NCI-H748 (cell line): ENCODE measurements around the gene L3MBTL3.
"Not testable (repeated sequence)": the region's sequence is repeated elsewhere in the genome, so short reads cannot be mapped to it uniquely, and the experiment has no call there.

Experiments used
- DNase-seq: peaks from one replicate; lab custom pipeline; 2025; ENCODE audit not compliant: unreplicated experiment; lab: John Stamatoyannopoulos, UW

L3MBTL3 gene

DNA sequence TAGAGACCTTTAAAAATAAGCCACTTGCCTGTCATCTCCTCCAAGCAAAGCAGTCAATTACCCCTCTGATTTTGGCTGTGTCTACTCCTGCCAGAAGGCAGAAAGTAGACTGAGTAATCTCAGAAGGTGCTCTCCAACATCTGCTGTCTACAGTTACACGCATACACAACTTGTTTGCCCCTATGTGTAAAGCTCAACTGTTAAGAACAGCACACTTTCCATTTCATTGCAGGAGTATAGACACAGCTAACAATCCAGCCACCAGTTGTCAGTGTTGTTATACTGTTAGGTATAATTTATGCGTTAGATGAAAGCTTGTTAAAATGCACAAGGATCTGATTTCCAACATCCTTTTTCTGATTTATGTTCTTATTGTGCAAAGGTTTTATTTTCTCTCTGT lies 116.2 kb downstream of the L3MBTL3 start:
- no peak for DNase-seq

GRCh38 chr6:130136798-130137197 lies 118.4 kb downstream of the L3MBTL3 start:
- no peak for DNase-seq

- DNase-seq, result no peak
Observed at GRCh38 chr6:130138116-130138908, 119.9 kb downstream of the L3MBTL3 start.

- DNase-seq, result no peak
Observed at GRCh38 chr6:130138909-130139242, 120.5 kb downstream of the L3MBTL3 start.

DNA sequence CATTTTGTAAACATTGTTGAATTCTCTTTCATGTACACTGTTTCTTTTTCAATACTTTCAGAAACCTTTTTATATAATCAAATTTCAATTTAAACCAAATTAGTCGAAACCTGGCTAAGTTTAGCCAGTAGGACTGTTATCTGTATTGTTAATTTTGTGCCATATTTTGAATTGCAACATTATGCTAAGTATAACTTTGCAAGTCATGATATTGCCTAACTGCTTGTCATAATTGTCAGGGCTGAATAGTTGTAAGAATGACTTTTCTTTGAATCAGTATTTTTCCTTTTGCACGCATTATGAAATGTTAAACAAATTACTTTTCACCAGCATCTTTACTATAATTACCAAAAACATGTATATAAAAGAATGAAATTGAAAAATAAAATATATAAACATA lies 121.7 kb downstream of the L3MBTL3 start:
- DNase-seq, result no peak

DNA sequence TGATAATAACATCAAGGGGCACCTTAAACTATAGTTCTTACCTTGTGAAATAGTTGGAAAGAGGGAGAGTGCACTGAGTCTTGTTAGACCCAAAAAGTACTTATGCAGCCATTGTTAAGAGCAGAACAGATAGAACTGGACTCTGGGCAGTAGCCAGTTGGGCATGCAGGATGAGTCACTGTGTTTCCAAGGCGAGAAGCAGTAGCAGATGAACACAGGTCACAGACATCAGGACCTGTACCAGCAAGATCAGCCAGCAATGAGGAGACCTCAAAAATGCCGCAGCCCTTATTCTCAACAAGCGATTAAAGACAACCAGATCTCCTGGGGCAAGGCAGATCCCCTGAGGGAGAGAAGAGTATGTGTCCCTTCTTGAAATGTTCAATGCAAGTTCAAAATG lies 125.3 kb downstream of the L3MBTL3 start:
- DNase-seq, result no peak

GRCh38 chr6:130147111-130147510 lies 128.7 kb downstream of the L3MBTL3 start:
- no peak for DNase-seq

DNA sequence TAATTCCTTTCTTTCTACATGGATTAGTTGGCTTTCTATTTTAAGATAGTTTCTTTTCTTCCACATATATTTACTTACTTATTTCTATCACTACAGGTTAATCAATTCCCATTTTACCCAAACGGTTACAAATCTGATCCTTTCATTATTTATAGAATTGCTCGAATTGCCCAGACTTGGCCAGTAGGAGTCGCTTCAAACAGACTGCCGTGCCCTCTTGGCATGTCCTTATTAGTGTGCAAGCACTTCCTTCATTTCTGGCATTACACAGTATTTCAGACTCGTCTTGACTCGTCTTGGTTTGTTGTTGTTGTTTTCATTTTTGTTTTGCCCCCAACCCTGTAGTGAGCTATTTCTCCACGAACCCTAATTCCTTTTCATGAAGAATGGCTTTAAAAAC lies 129.8 kb downstream of the L3MBTL3 start:
- DNase-seq, result no peak

GRCh38 chr6:130149016-130149415 lies 130.6 kb downstream of the L3MBTL3 start:
- DNase-seq, result not testable (repeated sequence)

- DNase-seq, result no peak
Observed at GRCh38 chr6:130150906-130151305, 132.5 kb downstream of the L3MBTL3 start.

GRCh38 chr6:130152908-130153510 lies 134.6 kb downstream of the L3MBTL3 start:
- no peak for DNase-seq

DNA sequence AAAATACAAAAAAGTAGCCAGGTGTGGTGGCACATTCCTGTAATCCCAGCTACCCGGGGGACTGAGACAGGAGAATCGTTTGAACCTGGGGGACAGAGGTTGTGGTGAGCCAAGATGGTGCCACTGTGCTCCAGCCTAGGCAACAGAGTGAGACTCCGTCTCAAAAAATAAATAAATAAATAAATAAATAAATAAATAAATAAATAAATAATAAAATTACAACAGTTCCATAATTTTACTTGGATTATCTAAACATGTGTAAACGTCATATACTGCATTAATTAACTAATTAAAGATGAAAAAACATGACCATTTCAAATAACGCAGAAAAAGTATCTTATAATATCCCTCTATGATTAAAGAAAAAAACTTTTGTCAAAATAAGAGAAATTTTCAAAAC lies 138.5 kb downstream of the L3MBTL3 start:
- no peak for DNase-seq

DNA sequence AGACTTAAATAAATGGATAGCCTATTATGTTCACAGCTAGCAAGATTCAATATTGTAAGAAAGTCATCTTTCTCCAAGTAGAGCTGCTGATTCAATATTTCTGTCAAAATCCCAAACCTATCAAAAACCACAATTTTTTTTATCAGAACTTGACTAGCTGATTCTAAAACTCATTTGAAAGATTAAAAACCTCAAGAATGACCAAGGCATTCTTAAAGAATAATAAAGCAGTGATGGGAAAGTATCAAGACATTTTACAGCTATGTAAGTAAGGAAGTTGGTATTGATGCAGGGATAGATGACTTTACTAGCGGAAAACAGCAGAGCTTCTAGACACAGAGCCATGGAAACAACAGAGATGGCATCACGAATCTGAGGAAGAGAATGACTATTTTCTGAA lies 139.7 kb downstream of the L3MBTL3 start:
- DNase-seq, result no peak

GRCh38 chr6:130158548-130158947 lies 140.2 kb downstream of the L3MBTL3 start:
- DNase-seq, result no peak

GRCh38 chr6:130159956-130160355 lies 141.6 kb downstream of the L3MBTL3 start:
- DNase-seq, result no peak

- DNase-seq, result no peak
Observed at GRCh38 chr6:130161683-130162404, 143.5 kb downstream of the L3MBTL3 start.

DNA sequence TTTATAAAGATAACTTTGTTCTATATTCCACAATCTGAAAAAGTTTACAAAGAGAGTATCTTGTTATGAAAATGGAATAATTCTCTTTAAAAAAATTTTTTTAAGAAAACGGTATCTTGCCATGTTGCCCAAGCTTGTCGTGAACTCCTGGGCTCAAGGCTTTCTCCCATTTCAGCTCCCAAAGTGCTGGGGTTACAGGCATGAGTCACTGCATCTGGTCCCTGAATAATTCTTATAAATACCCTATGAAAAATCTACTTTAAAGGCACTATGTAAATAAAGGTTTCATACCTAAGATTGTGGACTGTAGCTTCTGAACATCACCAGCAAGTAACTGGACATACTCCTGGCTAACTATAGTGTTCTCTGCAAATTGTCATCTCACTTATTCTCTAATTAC lies 144.0 kb downstream of the L3MBTL3 start:
- DNase-seq, result no peak

GRCh38 chr6:130163266-130163665 lies 144.9 kb downstream of the L3MBTL3 start:
- DNase-seq, result no peak

DNA sequence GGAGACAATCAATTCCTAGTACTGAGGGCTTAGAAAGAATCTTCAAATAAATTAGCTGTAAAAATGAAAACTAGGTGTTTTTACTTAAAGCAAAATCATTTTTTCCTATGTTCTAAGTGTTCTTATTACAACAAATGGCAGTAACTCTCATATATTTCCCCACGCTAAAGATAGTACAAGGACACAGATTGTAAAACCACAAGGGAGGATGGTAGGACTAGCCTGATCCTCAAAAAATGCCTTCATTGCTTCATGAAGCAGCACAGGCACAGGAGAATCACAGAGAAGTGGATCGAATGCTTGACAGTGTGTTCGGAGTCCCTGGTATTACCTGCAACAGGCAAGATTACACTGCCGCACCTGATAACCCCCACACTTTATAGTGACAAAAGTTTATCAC lies 145.9 kb downstream of the L3MBTL3 start:
- DNase-seq, result no peak

- DNase-seq, result no peak
Observed at GRCh38 chr6:130167655-130168054, 149.3 kb downstream of the L3MBTL3 start.

- DNase-seq, result not testable (repeated sequence)
Observed at GRCh38 chr6:130170160-130170559, 151.8 kb downstream of the L3MBTL3 start.

GRCh38 chr6:130173377-130174004 lies 155.1 kb downstream of the L3MBTL3 start:
- DNase-seq, result not testable (repeated sequence)
